ENCODE measurements around the gene UNC13B. TPM values are rescaled to one million over a fixed set of nuclear protein-coding genes. Genes with fewer than 3 reads are reported as not detected.

Gene UNC13B
- total and polyA plus RNA-seq, 7 donors: 14.6 to 25.6 (median 20.5) TPM

DNA sequence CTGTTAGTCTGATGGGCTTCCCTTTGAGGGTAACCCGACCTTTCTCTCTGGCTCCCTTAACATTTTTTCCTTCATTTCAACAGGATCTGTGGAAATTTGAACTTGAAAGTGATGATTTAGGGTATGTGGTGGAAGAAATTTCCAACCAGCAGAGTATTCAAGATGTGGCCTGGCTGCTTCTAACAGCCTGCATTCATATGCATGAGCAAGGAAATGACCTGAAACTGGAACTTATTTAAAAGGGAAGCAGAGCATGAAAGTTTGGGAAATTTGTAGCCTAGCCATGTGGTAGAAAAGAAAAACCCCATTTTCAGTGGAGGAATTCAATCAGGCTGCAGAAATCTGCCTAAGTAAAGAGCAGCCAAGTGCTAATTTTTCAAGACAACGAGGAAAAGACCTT is 41.7 kb downstream of the UNC13B start:
- intact Hi-C loops (cut with DNase I): no loop called here

DNA sequence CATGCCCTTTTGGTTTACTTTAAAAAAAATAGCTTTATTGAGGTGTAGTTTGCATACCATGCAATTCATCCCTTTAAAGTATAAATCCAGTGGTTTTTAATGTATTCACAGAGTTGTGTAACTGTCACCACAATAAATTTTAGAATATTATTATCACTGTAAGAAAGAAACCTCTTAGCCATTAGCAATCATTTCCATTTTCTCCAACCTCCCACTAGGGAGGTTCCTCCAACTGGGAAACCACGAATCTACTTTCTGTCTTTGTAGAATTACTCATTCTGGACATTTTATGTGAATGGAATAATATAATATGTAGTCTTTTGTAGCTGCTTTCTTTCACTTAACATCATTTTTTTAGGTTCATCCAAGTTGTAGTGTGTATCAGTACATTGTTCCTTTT is 43.5 kb downstream of the UNC13B start:
- Histone ChIP-seq H3K36me3 (peaks cover 0 to 5% (median 0%) of the 10 kb centered on the region in 4 donors), H3K4me3 (no peak overlapping the region), H3K27me3 (no peaks in the 10 kb centered on the region), H3K9me3 (peaks cover 2 to 15% (median 11%) of the 10 kb centered on the region in 4 donors), H3K27ac (no peak overlapping the region), H3K4me1 (no peaks in the 10 kb centered on the region)
- DNase-seq: no peak
- intact Hi-C loops (cut with DNase I): no loop called here
- TF ChIP-seq POLR2A (IDR thresholded peaks at IDR 0.05): no peak
- no peak for TF ChIP-seq POLR2AphosphoS5 (IDR thresholded peaks at IDR 0.05)
- no peak for TF ChIP-seq EP300 (IDR thresholded peaks at IDR 0.05)
- no peak for TF ChIP-seq CTCF (IDR thresholded peaks at IDR 0.05)
- WGBS, 2 donors: 71 to 92% methylated on average over 1 of the region's 1 CpG

More for the DNA sequence above, 41.7 kb downstream of the UNC13B start:
- Histone ChIP-seq H3K9me3 (peaks cover 2 to 15% (median 11%) of the 10 kb centered on the region in 4 donors), H3K4me3 (no peak overlapping the region), H3K4me1 (no peaks in the 10 kb centered on the region), H3K27me3 (no peaks in the 10 kb centered on the region), H3K27ac (no peak overlapping the region), H3K36me3 (peaks cover 0 to 5% (median 0%) of the 10 kb centered on the region in 4 donors)
- DNase-seq: no peak
- 91 to 92% methylated on average over 2 of the region's 2 CpGs for WGBS, 2 donors
- TF ChIP-seq POLR2A (IDR thresholded peaks at IDR 0.05): no peak
- TF ChIP-seq POLR2AphosphoS5 (IDR thresholded peaks at IDR 0.05): no peak
- no peak for TF ChIP-seq EP300 (IDR thresholded peaks at IDR 0.05)
- TF ChIP-seq CTCF (IDR thresholded peaks at IDR 0.05): no peak

DNA sequence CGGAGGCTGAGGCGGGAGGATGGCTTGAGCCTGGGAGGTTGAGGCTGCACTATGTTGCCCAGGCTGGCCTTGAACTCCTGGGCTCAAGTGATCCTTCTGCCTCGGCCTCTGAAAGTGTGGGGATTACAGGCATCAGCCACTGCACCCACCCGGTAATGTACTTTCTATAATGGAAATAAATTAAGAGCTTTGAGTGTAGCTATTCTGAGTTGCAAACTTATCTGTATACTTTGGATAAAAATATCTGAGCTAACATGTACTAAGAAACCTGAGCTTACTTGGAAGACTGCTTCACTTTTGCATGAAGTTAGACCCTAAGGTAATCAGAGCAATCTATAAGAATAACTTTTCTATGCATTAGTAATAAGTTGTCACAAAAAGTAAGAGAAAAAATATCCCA is 50.0 kb downstream of the UNC13B start:
- H3K27ac ChIP-seq: no peak overlapping the region
- no peak for TF ChIP-seq POLR2AphosphoS5 (IDR thresholded peaks at IDR 0.05)
- no peak for TF ChIP-seq CTCF (IDR thresholded peaks at IDR 0.05)
- no peak for TF ChIP-seq EP300 (IDR thresholded peaks at IDR 0.05)
- TF ChIP-seq POLR2A (IDR thresholded peaks at IDR 0.05): no peak
- H3K4me1 ChIP-seq: no peaks in the 10 kb centered on the region
- no peak for DNase-seq
- H3K27me3 ChIP-seq: no peaks in the 10 kb centered on the region
- 93 to 98% methylated on average over 4 of the region's 4 CpGs for WGBS, 2 donors
- H3K36me3 ChIP-seq: no peaks in the 10 kb centered on the region
- H3K4me3 ChIP-seq: no peak overlapping the region
- H3K9me3 ChIP-seq: no peaks in the 10 kb centered on the region
- intact Hi-C loops (cut with DNase I): no loop called here

GRCh38 chr9:35220659-35221338 is 59.0 kb downstream of the UNC13B start:
- Histone ChIP-seq H3K27me3 (no peaks in the 10 kb centered on the region), H3K9me3 (no peaks in the 10 kb centered on the region), H3K4me1 (no peaks in the 10 kb centered on the region), H3K36me3 (no peaks in the 10 kb centered on the region), H3K4me3 (no peak overlapping the region), H3K27ac (no peak overlapping the region)
- no peak for TF ChIP-seq POLR2A (IDR thresholded peaks at IDR 0.05)
- TF ChIP-seq POLR2AphosphoS5 (IDR thresholded peaks at IDR 0.05): no peak
- TF ChIP-seq EP300 (IDR thresholded peaks at IDR 0.05): no peak
- no peak for TF ChIP-seq CTCF (IDR thresholded peaks at IDR 0.05)
- intact Hi-C loops (cut with DNase I): no loop called here
- no peak for DNase-seq
- 93 to 96% methylated on average over 6 of the region's 6 CpGs for WGBS, 2 donors

- no peak overlapping the region for H3K4me3 ChIP-seq
- peaks cover 0 to 9% (median 0%) of the 10 kb centered on the region in 4 donors for H3K4me1 ChIP-seq
- TF ChIP-seq EP300 (IDR thresholded peaks at IDR 0.05): no peak
- TF ChIP-seq CTCF (IDR thresholded peaks at IDR 0.05): no peak
- no peak for TF ChIP-seq POLR2AphosphoS5 (IDR thresholded peaks at IDR 0.05)
- TF ChIP-seq POLR2A (IDR thresholded peaks at IDR 0.05): no peak
- intact Hi-C loops (cut with DNase I): no loop called here
- no peak overlapping the region for H3K27ac ChIP-seq
- DNase-seq: no peak
- no peaks in the 10 kb centered on the region for H3K36me3 ChIP-seq
- H3K27me3 ChIP-seq: no peaks in the 10 kb centered on the region
- WGBS, 2 donors: 97 to 99% methylated on average over 5 of the region's 5 CpGs
- H3K9me3 ChIP-seq: no peaks in the 10 kb centered on the region
These were observed 63.9 kb downstream of the UNC13B start for GRCh38 chr9:35225677-35226076.

All from sigmoid colon (tissue), 7 donors.